ENCODE data around the gene DPCD. TPM values are rescaled to one million over a fixed set of nuclear protein-coding genes. Genes with fewer than 3 reads are reported as not detected.

DPCD gene
- total and polyA plus RNA-seq, 10 of the 15 experiments (the other 5 are each of a cell fraction or from before 2014, with no cell fraction given) = 9.7 to 50.9 (median 26.3) TPM

DNA sequence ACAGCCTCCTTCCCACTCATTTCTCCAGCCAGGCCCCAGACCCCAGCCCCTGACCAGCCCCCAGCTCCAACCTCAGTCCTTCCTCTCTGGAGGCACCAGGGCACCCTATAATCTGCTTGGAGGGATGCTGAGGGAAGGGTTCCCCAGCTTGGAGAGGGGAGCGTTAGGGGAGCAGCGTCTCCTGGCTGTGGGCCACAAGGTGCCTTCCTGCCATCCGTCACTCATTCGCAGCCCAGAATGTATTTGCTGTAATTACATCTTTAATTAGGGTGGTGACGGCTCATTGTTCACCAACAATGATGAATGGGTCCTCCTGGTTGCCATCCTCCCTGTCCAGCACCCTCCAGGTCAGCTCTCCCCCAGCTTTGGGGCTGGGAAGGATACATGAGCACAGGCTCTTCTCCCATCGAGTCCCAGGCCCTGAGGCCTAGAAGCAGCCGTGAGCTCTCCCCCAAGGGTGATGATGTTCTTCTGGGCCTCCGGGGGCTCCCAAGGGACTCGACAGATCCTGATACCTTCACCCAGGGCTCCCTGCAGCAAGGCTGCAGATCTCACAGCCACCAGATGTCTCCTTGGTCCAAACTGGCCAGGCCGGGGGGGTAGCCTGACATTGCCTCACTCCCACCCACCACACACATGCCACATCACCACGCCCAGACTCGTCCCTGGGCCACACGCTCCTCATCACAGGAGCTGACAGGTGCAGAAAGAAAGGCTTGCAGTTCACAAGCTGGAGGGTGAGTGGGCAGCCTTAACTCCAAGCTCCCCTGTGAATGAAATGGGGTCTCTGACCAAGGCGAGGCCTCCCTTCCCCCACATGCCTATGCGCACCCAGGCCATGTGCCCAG is 26.8 kb upstream of the DPCD start:
- BruUV-seq (replicated peaks) = no TSS peak
- in situ Hi-C loops (cut with MboI) = no loop called here

More for the DNA sequence above, 26.8 kb upstream of the DPCD start:
- Histone ChIP-seq H2AFZ (ENCODE audit: control insufficient read depth, low read depth, low read length) (no peak overlapping the region), H3K36me3 (ENCODE audit: control insufficient read depth in 2 of 2, insufficient read depth in 2 of 2, low read length in 1 of 2) (no peaks in the 10 kb centered on the region), H3K9ac (ENCODE audit: control insufficient read depth, insufficient read depth, low read length) (no peak overlapping the region), H3K27me3 (replicated peaks in 1 of 2; ENCODE audit: control insufficient read depth in 2 of 2, insufficient read depth in 2 of 2, low read length in 1 of 2) (peaks cover 0 to 4% of the 10 kb centered on the region in 2 experiments; a peak in 1 of 4 replicates), H3K79me2 (ENCODE audit: control insufficient read depth, insufficient read depth, low read length) (no peaks in the 10 kb centered on the region), H3K4me3 (no peak overlapping the region), H3K9me3 (replicated peaks; ENCODE audit: control insufficient read depth, insufficient read depth, low read length) (no peaks in the 10 kb centered on the region), H3K4me2 (ENCODE audit: control insufficient read depth, insufficient read depth) (no peak overlapping the region), H3K27ac (ENCODE audit: control insufficient read depth, insufficient read depth) (no peak overlapping the region), H4K20me1 (ENCODE audit: control insufficient read depth, insufficient read depth) (no peaks in the 10 kb centered on the region), H3K4me1 (ENCODE audit: control insufficient read depth, insufficient read depth, low read length) (peaks cover 15% of the 10 kb centered on the region)
- ATAC-seq = no peak
- POLR2A ChIA-PET = interaction anchor here (0.6 kb wide), 1 partner anchor 320 kb away, joined by 6 read pairs; no protein-coding TSS in a partner anchor
- WGBS (ENCODE audit: insufficient coverage, insufficient replicate concordance, low lambda C conversion rate, missing lambda C conversion rate) = 51% methylated on average over 15 of the region's 15 CpGs
- RAD21 ChIA-PET (ENCODE audit: unreplicated experiment) = no interaction called here
- SMC1A ChIA-PET (ENCODE audit: uncharacterized antibody, unreplicated experiment) = interaction anchor here (1.6 kb wide), 1 partner anchor 106 kb away, joined by 3 read pairs; no protein-coding TSS in a partner anchor
- DNase-seq (ENCODE audit: low read depth, low spot score) = no peak
- CTCF ChIA-PET = interaction anchor here (1.4 kb wide), 2 partner anchors 10 to 15 kb away, joined by 3 to 4 read pairs; no protein-coding TSS in a partner anchor
- intact Hi-C loops (cut with micrococcal nuclease; ENCODE audit: unreplicated experiment) = no loop called here
- no peak for FAIRE-seq
- TF ChIP-seq STAT3 (IDR thresholded peaks at IDR 0.05; ENCODE audit: low read depth, low read length) (no peak), EED (IDR thresholded peaks at IDR 0.05; ENCODE audit: low read depth) (no peak), GABPA (IDR thresholded peaks at IDR 0.05; ENCODE audit: low read depth) (no peak), ZBED1 (IDR thresholded peaks at IDR 0.05; ENCODE audit: borderline replicate concordance) (no peak), CREB1 (IDR thresholded peaks at IDR 0.05; ENCODE audit: low read depth) (no peak), ZNF622 (IDR thresholded peaks at IDR 0.05) (no peak), SP1 (IDR thresholded peaks at IDR 0.05; ENCODE audit: low read depth, low read length) (no peak)
- TF ChIP-seq, protein P1, sequence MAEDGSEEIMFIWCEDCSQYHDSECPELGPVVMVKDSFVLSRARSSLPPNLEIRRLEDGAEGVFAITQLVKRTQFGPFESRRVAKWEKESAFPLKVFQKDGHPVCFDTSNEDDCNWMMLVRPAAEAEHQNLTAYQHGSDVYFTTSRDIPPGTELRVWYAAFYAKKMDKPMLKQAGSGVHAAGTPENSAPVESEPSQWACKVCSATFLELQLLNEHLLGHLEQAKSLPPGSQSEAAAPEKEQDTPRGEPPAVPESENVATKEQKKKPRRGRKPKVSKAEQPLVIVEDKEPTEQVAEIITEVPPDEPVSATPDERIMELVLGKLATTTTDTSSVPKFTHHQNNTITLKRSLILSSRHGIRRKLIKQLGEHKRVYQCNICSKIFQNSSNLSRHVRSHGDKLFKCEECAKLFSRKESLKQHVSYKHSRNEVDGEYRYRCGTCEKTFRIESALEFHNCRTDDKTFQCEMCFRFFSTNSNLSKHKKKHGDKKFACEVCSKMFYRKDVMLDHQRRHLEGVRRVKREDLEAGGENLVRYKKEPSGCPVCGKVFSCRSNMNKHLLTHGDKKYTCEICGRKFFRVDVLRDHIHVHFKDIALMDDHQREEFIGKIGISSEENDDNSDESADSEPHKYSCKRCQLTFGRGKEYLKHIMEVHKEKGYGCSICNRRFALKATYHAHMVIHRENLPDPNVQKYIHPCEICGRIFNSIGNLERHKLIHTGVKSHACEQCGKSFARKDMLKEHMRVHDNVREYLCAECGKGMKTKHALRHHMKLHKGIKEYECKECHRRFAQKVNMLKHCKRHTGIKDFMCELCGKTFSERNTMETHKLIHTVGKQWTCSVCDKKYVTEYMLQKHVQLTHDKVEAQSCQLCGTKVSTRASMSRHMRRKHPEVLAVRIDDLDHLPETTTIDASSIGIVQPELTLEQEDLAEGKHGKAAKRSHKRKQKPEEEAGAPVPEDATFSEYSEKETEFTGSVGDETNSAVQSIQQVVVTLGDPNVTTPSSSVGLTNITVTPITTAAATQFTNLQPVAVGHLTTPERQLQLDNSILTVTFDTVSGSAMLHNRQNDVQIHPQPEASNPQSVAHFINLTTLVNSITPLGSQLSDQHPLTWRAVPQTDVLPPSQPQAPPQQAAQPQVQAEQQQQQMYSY (CRISPR knock-in tag; IDR thresholded peaks at IDR 0.05) = no peak
- TF ChIP-seq, protein P2, sequence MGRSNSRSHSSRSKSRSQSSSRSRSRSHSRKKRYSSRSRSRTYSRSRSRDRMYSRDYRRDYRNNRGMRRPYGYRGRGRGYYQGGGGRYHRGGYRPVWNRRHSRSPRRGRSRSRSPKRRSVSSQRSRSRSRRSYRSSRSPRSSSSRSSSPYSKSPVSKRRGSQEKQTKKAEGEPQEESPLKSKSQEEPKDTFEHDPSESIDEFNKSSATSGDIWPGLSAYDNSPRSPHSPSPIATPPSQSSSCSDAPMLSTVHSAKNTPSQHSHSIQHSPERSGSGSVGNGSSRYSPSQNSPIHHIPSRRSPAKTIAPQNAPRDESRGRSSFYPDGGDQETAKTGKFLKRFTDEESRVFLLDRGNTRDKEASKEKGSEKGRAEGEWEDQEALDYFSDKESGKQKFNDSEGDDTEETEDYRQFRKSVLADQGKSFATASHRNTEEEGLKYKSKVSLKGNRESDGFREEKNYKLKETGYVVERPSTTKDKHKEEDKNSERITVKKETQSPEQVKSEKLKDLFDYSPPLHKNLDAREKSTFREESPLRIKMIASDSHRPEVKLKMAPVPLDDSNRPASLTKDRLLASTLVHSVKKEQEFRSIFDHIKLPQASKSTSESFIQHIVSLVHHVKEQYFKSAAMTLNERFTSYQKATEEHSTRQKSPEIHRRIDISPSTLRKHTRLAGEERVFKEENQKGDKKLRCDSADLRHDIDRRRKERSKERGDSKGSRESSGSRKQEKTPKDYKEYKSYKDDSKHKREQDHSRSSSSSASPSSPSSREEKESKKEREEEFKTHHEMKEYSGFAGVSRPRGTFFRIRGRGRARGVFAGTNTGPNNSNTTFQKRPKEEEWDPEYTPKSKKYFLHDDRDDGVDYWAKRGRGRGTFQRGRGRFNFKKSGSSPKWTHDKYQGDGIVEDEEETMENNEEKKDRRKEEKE (IDR thresholded peaks at IDR 0.05) = no peak

Measured in GM12878 (cell line).